ENCODE data around the gene CEP192. TPM values are rescaled to one million over a fixed set of nuclear protein-coding genes. Genes with fewer than 3 reads are reported as not detected.

Gene CEP192
- total and polyA plus RNA-seq, 7 donors, result 3.1 to 12.3 (median 5.2) TPM

DNA sequence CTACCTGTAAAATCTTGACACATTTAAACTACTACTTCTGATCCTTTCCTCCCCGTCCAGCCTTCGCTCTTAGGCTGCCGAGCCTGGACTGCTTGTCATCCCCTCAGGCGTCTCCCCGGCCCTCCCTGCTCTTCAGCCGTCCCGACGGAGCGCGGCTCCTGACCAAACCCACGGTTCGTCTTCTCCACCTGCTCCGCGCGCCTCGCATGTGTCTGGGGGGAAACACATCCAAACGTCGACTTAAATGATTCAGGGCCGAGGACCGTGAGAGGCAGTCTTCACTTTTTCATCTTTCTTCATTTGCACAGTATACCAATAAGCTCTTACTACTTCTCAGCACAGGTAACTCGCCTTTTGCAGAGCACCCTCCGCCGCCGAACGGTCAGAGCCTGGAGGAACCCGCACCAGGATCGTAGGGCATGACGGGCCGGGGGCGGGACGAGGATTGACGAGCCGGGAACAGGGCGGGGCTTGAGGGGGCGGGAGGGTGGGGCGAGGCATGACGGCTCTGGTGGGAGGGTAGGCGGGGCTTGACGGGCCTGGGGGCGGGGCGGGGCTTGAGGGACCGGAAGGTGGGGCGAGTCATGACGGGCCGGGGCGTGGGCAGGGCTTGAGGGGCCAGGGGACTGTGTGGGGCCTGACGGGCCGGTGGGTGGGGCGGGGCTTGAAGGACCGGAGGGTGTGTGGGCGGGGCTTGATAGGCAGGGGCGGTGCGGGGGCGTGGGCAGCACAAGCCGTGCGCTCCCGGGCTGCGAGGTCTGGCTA is 43.7 kb upstream of the CEP192 start, which contains the start of gene SEH1L:
SEH1L (plus strand) TSS at position 727 of the 765 bp plus-strand sequence. CDS start 111 bp downstream, outside the sequence.
- Histone ChIP-seq H3K4me1 (peaks cover 16% of the 10 kb centered on the region), H3K4me3 (peak within 1 kb of the TSS; percentile 89), H3K27me3 (ENCODE audit: insufficient read depth in 3 of 3, low read length in 2 of 3) (no peaks in the 10 kb centered on the region), H3K9me3 (no peaks in the 10 kb centered on the region), H3K36me3 (ENCODE audit: insufficient read depth in 1 of 2, low read depth in 1 of 2) (peaks cover 0 to 11% of the 10 kb centered on the region in 2 donors), H3K27ac (peak within 1 kb of the TSS; percentile 98)
- intact Hi-C loops (cut with DNase I), result loop anchor here (2.0 to 10.0 kb wide), 4 partner anchors 50 to 543 kb away; partner anchors contain the start of genes PTPN2 (in 2 of the 2) and PRELID3A (in 1 of the 2)
- TF ChIP-seq, protein P1, sequence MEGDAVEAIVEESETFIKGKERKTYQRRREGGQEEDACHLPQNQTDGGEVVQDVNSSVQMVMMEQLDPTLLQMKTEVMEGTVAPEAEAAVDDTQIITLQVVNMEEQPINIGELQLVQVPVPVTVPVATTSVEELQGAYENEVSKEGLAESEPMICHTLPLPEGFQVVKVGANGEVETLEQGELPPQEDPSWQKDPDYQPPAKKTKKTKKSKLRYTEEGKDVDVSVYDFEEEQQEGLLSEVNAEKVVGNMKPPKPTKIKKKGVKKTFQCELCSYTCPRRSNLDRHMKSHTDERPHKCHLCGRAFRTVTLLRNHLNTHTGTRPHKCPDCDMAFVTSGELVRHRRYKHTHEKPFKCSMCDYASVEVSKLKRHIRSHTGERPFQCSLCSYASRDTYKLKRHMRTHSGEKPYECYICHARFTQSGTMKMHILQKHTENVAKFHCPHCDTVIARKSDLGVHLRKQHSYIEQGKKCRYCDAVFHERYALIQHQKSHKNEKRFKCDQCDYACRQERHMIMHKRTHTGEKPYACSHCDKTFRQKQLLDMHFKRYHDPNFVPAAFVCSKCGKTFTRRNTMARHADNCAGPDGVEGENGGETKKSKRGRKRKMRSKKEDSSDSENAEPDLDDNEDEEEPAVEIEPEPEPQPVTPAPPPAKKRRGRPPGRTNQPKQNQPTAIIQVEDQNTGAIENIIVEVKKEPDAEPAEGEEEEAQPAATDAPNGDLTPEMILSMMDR (IDR thresholded peaks at IDR 0.05), result no peak
- ATAC-seq, result peak; percentile 96 to 98 (median 96)
- peak; percentile 100 for DNase-seq
- 1 to 2% (median 1%) methylated on average over 51 to 58 of the region's 58 CpGs for WGBS, 3 donors

DNA sequence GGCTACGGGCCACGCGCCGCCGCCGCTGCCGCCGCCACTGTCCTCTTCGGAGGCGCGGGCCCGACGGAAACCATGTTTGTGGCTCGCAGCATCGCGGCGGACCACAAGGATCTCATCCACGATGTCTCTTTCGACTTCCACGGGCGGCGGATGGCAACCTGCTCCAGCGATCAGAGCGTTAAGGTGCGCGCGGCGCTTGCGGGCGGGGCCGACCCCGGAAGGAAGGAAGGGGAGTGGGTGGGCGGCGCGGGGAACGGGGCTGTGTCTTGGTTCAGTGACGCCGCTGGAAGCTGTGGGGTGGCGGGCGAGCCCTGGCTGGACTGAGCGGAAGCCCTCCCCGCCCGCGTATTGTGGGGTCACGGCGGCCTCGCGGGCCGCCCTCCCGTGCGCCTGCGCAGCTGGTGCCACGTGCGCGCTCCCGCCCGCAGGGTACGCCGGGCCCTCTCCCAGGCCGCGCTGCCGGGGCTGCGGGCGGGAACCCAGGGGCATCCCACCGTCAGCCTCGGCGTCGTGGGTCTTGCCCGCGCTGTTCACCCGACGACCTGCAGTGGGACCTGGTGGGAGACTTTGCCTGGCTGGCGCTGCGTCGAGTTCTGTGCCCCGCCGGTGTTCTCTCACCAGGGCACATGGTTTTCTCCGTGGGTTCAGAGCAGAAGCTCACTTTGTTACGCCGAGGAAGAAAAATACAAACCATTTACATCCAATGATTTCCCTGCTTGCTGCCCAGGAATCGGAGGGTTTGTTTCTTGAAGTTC is 42.9 kb upstream of the CEP192 start:
- Histone ChIP-seq H3K9me3 (no peaks in the 10 kb centered on the region), H3K4me3 (peak overlapping the region; percentile 82), H3K4me1 (peaks cover 16% of the 10 kb centered on the region), H3K36me3 (ENCODE audit: insufficient read depth in 1 of 2, low read depth in 1 of 2) (peaks cover 0 to 18% of the 10 kb centered on the region in 2 donors), H3K27me3 (ENCODE audit: insufficient read depth in 3 of 3, low read length in 2 of 3) (no peaks in the 10 kb centered on the region), H3K27ac (peak overlapping the region; percentile 98)
- TF ChIP-seq, protein P1 (IDR thresholded peaks at IDR 0.05), result no peak
- ATAC-seq, result peak; percentile 74 to 81 (median 78)
- WGBS, 3 donors, result 2 to 4% (median 2%) methylated on average over 51 to 81 of the region's 81 CpGs
- DNase-seq, result peak; percentile 96 to 97
- intact Hi-C loops (cut with DNase I), result loop anchor here (5.0 to 10.0 kb wide), 3 partner anchors 49 to 543 kb away; partner anchors contain the start of genes PRELID3A (in 1 of the 2) and PTPN2 (in 1 of the 2)

- no peak for ATAC-seq
- Histone ChIP-seq H3K27me3 (ENCODE audit: insufficient read depth in 3 of 3, low read length in 2 of 3) (no peaks in the 10 kb centered on the region), H3K27ac (no peak overlapping the region), H3K9me3 (no peaks in the 10 kb centered on the region), H3K4me3 (no peak overlapping the region), H3K4me1 (peaks cover 5% of the 10 kb centered on the region), H3K36me3 (ENCODE audit: insufficient read depth in 1 of 2, low read depth in 1 of 2) (peaks cover 2 to 54% of the 10 kb centered on the region in 2 donors)
- TF ChIP-seq, protein P1 (IDR thresholded peaks at IDR 0.05), result no peak
- intact Hi-C loops (cut with DNase I), result no loop called here
- no peak for DNase-seq
- 95 to 98% (median 97%) methylated on average over 3 of the region's 3 CpGs for WGBS, 3 donors
Observed at GRCh38 chr18:12958478-12958877, 32.7 kb upstream of the CEP192 start.

GRCh38 chr18:12960395-12960794 is 30.8 kb upstream of the CEP192 start:
- Histone ChIP-seq H3K36me3 (ENCODE audit: insufficient read depth in 1 of 2, low read depth in 1 of 2) (peaks cover 5 to 68% of the 10 kb centered on the region in 2 donors), H3K27me3 (ENCODE audit: insufficient read depth in 3 of 3, low read length in 2 of 3) (no peaks in the 10 kb centered on the region), H3K4me3 (no peak overlapping the region), H3K4me1 (no peaks in the 10 kb centered on the region), H3K9me3 (no peaks in the 10 kb centered on the region), H3K27ac (no peak overlapping the region)
- 69 to 75% (median 74%) methylated on average over 2 of the region's 2 CpGs for WGBS, 3 donors
- intact Hi-C loops (cut with DNase I), result no loop called here
- ATAC-seq (no peak), DNase-seq (no peak)
- TF ChIP-seq, protein P1 (IDR thresholded peaks at IDR 0.05), result no peak

Measured in psoas muscle (tissue), 8 donors.